GM23248 (cell line): ENCODE data around the gene PTPRN2.

ENCODE experiments used
- EZH2 ChIP-seq: fragments of 200-600 bp; sonication (generic); IDR thresholded peaks from 2 replicates; pipeline ENCODE4 v1.6.1; 2018; ENCODE audit warnings: antibody characterized with exemption, mild to moderate bottlenecking; ENCODE audit not compliant: insufficient read depth, poor library complexity, severe bottlenecking
- EZH2phosphoT487 ChIP-seq: fragments of 200-600 bp; sonication (generic); IDR thresholded peaks from 2 replicates; pipeline ENCODE4 v1.6.1; 2018; ENCODE audit warnings: antibody characterized with exemption, moderate library complexity, mild to moderate bottlenecking, low read depth; ENCODE audit not compliant: insufficient read depth

- TF ChIP-seq EZH2phosphoT487 (no peak), EZH2 (no peak)
Measured at GRCh38 chr7:157527686-157528085, 1059.9 kb downstream of the PTPRN2 start.
